GM10248 (cell line): ENCODE results near the gene GLT8D1.
"Not testable (repeated sequence)": the region's sequence is repeated elsewhere in the genome, so short reads cannot be mapped to it uniquely, and the experiment has no call there.

Experiments
- CTCF ChIA-PET: fragments of 300-600 bp; sonication (Branson Sonifier 250); formaldehyde crosslinking; extraction: SDS; loops from one replicate; lab custom pipeline; 2021; ENCODE audit warnings: antibody characterized with exemption; lab: Yijun Ruan, JAX
- POLR2A ChIA-PET: fragments of 350-650 bp; sonication (Branson Sonifier 250); formaldehyde crosslinking; extraction: SDS; loops from one replicate; lab custom pipeline; 2020; ENCODE audit warnings: antibody characterized with exemption; lab: Yijun Ruan, JAX
- DNase-seq: peaks from one replicate; pipeline ENCODE4 v3.0.0; 2012; ENCODE audit errors: extremely low spot score
- TF ChIP-seq, protein P1 (sequence below): IDR thresholded peaks from 2 replicates; pipeline ENCODE4 v1.5.1; 2012; ENCODE audit warnings: mild to moderate bottlenecking, low read depth; ENCODE audit errors: extremely low read depth, missing control alignments, control extremely low read depth

GLT8D1 gene

DNA sequence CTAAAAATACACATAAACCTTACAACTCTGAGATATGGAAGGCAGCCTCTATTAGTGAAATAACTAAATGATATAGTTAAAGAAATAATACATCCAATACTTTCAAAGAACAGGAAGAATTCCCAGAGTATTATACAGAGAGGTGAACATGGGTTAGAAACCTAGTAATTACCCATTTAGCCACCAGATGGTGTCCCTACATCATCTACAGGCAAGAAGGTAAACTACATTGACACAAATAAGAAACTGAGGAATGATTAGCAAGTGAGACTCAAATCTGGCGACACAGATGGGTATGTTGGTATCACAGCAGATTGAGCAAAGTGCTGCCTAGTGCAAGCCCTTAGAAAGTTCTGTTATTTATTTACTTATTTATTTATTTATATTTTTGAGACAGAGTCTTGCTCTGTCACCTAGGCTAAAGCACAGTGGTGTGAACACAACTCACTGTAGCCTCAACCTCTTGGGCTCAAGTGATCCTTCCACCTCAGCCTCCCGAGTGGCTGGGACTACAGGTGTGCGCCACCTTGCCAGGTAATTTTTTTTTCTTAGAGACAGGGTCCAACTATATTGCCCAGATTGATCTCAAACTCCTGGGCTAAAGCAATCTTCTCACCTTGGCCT is 36.9 kb upstream of the GLT8D1 start:
- ChIA-PET CTCF (interaction anchor here (0.8 to 2.3 kb wide), 16 partner anchors 20 to 362 kb away, joined by 3 to 10 read pairs (median 4); no protein-coding TSS in a partner anchor), POLR2A (no interaction called here)
- TF ChIP-seq, protein P1, sequence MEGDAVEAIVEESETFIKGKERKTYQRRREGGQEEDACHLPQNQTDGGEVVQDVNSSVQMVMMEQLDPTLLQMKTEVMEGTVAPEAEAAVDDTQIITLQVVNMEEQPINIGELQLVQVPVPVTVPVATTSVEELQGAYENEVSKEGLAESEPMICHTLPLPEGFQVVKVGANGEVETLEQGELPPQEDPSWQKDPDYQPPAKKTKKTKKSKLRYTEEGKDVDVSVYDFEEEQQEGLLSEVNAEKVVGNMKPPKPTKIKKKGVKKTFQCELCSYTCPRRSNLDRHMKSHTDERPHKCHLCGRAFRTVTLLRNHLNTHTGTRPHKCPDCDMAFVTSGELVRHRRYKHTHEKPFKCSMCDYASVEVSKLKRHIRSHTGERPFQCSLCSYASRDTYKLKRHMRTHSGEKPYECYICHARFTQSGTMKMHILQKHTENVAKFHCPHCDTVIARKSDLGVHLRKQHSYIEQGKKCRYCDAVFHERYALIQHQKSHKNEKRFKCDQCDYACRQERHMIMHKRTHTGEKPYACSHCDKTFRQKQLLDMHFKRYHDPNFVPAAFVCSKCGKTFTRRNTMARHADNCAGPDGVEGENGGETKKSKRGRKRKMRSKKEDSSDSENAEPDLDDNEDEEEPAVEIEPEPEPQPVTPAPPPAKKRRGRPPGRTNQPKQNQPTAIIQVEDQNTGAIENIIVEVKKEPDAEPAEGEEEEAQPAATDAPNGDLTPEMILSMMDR: peak; percentile 60
- DNase-seq: peak; percentile 63

DNA sequence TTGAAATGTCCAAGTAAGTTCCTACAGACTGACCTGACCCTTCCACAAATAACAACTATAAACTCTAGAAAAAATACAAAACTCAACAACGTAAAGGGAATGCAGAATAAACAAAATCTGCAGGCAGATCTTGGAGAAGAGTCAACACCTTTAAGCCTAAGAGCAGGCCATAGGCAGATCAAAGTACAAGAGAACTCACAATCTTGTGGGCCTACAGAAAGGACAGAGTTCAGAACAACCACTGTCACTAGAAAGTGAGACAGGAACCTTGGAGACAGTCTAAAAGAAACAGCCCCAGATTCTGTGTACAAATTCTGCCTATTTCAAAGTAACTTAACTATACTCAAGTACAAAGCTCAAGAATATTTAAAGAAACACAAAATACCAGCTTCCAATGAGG is 34.1 kb upstream of the GLT8D1 start:
- CTCF ChIA-PET: interaction anchor here (1.1 kb wide), 1 partner anchor 53 kb away, joined by 3 read pairs; no protein-coding TSS in a partner anchor
- DNase-seq: no peak
- TF ChIP-seq, protein P1: no peak
- POLR2A ChIA-PET: no interaction called here

DNA sequence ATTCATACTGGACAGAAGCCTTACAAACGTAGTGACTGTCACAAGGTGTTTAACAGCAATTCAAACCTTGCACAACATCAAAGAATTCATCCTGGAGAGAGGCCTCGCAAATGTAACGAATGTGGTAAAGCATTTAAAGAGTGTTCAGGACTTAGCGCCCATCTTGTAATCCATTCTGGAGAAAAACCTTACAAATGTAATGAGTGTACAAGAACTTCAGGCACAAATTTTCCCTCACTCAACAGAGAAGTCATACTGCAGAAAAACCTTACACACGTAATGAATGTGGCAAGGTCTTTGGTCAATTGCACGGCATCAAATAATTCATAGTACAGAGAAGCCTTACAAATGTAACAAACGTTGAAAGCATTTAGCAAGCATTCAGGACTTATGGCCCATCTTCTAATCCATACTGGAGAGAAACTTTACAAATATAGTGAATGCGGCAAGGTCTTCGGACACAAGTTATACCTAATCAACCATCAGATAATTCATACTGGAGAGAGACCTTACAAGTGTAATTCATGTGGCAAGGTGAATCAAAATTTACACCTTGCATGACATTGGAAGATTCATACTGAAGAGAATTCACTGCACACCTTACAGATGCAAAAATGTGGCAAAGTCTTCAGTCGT is 27.8 kb upstream of the GLT8D1 start:
- CTCF ChIA-PET: no interaction called here

DNA sequence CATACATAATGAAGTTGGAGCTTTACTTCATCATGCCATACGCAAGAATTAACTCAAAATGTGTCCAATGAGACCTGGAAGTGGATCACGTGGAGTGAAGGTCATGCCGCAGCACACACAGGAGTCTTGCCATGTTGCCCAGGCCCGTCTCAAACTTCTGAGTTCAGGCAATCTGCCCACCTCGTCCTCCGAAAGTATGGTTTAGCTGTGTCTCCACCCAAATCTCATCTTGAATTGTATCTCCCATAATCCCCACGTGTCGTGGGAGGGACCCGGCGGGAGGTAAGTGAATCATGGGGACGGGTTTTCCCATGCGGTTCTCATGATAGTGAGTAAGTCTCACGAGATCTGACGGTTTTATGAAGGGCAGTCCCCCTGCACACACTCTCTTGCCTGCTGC is 26.0 kb upstream of the GLT8D1 start:
- TF ChIP-seq, protein P1: no peak
- ChIA-PET CTCF (no interaction called here), POLR2A (no interaction called here)
- no peak for DNase-seq

More for the DNA sequence above, 27.8 kb upstream of the GLT8D1 start:
- DNase-seq: no peak
- TF ChIP-seq, protein P1: no peak
- POLR2A ChIA-PET: no interaction called here

DNA sequence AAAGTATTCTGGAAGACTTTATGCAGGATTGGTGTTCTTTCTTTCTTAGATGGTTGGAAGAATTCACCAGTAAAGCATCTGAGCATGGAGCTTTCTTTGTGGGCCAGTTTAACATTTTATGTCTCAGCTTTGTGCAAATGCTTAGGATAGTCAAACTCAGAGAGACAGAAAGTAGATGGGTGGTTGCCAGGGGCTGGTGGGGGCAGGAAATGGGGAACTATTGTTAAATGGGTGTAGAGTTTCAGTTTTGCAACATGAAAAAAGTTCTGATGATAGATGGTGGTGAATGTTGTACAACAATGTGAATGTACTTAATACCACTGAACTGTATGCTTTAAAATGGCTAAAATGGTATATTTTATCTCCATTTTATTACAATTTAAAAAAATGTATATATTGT is 25.1 kb upstream of the GLT8D1 start:
- ChIA-PET CTCF (no interaction called here), POLR2A (no interaction called here)

DNA sequence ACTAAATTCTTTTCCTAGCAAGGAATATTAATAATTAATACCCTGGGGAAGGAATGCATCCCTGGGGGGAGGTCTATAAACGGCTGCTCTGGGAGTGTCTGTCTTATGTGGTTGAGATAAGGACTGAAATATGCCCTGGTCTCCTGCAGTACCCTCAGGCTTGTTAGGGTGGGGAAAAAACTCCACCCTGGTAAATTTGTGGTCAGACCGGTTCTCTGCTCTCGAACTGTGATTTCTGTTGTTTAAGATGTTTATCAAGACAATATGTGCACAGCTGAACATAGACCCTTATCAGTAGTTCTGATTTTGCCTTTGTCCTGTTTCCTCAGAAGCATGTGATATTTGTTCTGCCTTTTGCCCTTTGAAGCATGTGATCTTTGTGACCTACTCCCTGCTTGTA is 23.2 kb upstream of the GLT8D1 start:
- POLR2A ChIA-PET, CTCF ChIA-PET: not testable (repeated sequence)

More for the DNA sequence above, 25.1 kb upstream of the GLT8D1 start:
- DNase-seq: no peak
- TF ChIP-seq, protein P1: no peak

DNA sequence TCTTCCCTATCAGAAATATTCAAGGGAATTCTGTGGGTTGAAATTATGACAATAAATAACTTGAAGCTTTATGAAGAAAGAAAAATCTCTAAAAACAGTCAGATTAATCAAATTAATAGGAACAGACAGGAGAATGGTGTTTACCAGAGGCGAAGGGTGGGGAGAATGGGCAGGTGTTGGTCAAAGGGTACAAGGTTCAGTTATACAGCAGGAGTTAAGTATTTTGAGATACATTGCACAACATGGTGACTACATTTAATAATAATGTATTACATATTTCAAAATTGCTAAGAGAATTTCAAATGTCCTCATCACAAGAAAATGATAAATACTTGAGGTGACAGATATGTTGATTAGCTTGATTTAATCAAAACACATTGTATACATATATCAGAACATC is 18.9 kb upstream of the GLT8D1 start:
- CTCF ChIA-PET: interaction anchor here (0.7 to 1.2 kb wide), 2 partner anchors 96 to 211 kb away, joined by 3 read pairs; no protein-coding TSS in a partner anchor
- TF ChIP-seq, protein P1: no peak
- DNase-seq: no peak
- POLR2A ChIA-PET: no interaction called here

More for the DNA sequence above, 23.2 kb upstream of the GLT8D1 start:
- DNase-seq: not testable (repeated sequence)
